ENCODE results near the gene RAB9A.

- TF ChIP-seq E2F5 (CRISPR knock-in tag; IDR thresholded peaks at IDR 0.05) (no peak), CTCF (IDR thresholded peaks at IDR 0.05) (no peak), ATF3 (CRISPR knock-in tag; conservative IDR thresholded peaks at IDR 0.05) (no peak), TEAD1 (CRISPR knock-in tag; IDR thresholded peaks at IDR 0.05) (no peak), JUN (CRISPR knock-in tag; IDR thresholded peaks at IDR 0.05) (no peak), HMGXB4 (CRISPR knock-in tag; IDR thresholded peaks at IDR 0.05) (no peak), KAT7 (CRISPR knock-in tag; IDR thresholded peaks at IDR 0.05; ENCODE audit: borderline replicate concordance) (no peak), ZBTB21 (CRISPR knock-in tag; IDR thresholded peaks at IDR 0.05; ENCODE audit: borderline replicate concordance) (no peak), USF2 (CRISPR knock-in tag; IDR thresholded peaks at IDR 0.05) (no peak), MXD4 (CRISPR knock-in tag; IDR thresholded peaks at IDR 0.05; ENCODE audit: borderline replicate concordance) (no peak)
These were observed 33.3 kb upstream of the RAB9A start for GRCh38 chrX:13655674-13656073.
